Brain microvascular endothelial cell (primary cell): ENCODE data around the gene EXOC3L2.

Experiments used
- DNase-seq: peaks from one replicate; pipeline ENCODE4 v3.0.0-alpha.2; 2020
- H3K27ac ChIP-seq: fragments of 250-450 bp; sonication (Bioruptor Pico); 2 replicates; pipeline ENCODE4 v1.5.1; 2020; ENCODE audit warnings: mild to moderate bottlenecking, moderate library complexity
- H3K27me3 ChIP-seq: fragments of 250-450 bp; sonication (Bioruptor Pico); replicated peaks from 2 replicates; pipeline ENCODE4 v1.5.1; 2020; ENCODE audit warnings: mild to moderate bottlenecking
- H3K36me3 ChIP-seq: fragments of 250-450 bp; sonication (Bioruptor Pico); replicated peaks from 2 replicates; pipeline ENCODE4 v1.5.1; 2020; ENCODE audit warnings: mild to moderate bottlenecking
- H3K4me3 ChIP-seq: 2 replicates; pipeline ENCODE4 v1.5.1; 2011; ENCODE audit warnings: low read depth, mild to moderate bottlenecking, control low read depth, low read length, moderate library complexity
- CTCF ChIP-seq: IDR thresholded peaks from 2 replicates; pipeline ENCODE4 v1.5.1; 2011; ENCODE audit warnings: low read depth, mild to moderate bottlenecking, moderate library complexity, low read length, control low read depth, inconsistent platforms; ENCODE audit errors: missing control alignments
- in situ Hi-C: cut with HindIII; loops from 2 replicates; pipeline ENCODE4 v1.10.0; 2017; ENCODE audit warnings: low sequenced_read_pairs, low pct_ligation_motif_present

EXOC3L2 gene

GRCh38 chr19:45180936-45181335, 64.3 kb downstream of the EXOC3L2 start:
- in situ Hi-C loops, result no loop called here
- H3K36me3 ChIP-seq, result no peaks in the 10 kb centered on the region
- no peak for TF ChIP-seq CTCF
- no peak overlapping the region for H3K27ac ChIP-seq
- H3K4me3 ChIP-seq, result no peak overlapping the region
- H3K27me3 ChIP-seq, result no peaks in the 10 kb centered on the region
- no peak for DNase-seq

- no peak for DNase-seq
- Histone ChIP-seq H3K27ac (peak overlapping the region; percentile 75), H3K36me3 (no peaks in the 10 kb centered on the region), H3K4me3 (peak overlapping the region; percentile 95), H3K27me3 (no peaks in the 10 kb centered on the region)
- in situ Hi-C loops, result no loop called here
- no peak for TF ChIP-seq CTCF
Measured at GRCh38 chr19:45179892-45180370, 65.3 kb downstream of the EXOC3L2 start.

- Histone ChIP-seq H3K36me3 (no peaks in the 10 kb centered on the region), H3K27me3 (no peaks in the 10 kb centered on the region), H3K4me3 (peak overlapping the region; percentile 95), H3K27ac (peak overlapping the region; percentile 75)
- no peak for DNase-seq
- in situ Hi-C loops, result no loop called here
- TF ChIP-seq CTCF, result no peak
Measured at GRCh38 chr19:45179072-45179891, 65.9 kb downstream of the EXOC3L2 start.

- peak within 1 kb of the TSS; percentile 95 for H3K4me3 ChIP-seq
- in situ Hi-C loops, result no loop called here
- peak within 1 kb of the TSS; percentile 92 for H3K27ac ChIP-seq
- peak; percentile 40 for TF ChIP-seq CTCF
- peak; percentile 100 for DNase-seq
- no peaks in the 10 kb centered on the region for H3K27me3 ChIP-seq
- no peaks in the 10 kb centered on the region for H3K36me3 ChIP-seq
Measured at GRCh38 chr19:45178262-45179071, 66.7 kb downstream of the EXOC3L2 start, which contains the start of gene BLOC1S3. TSS of gene BLOC1S3 (plus strand) at chr19:45178784. CDS start at chr19:45179297, 513 bp downstream.

- in situ Hi-C loops, result no loop called here
- Histone ChIP-seq H3K36me3 (no peaks in the 10 kb centered on the region), H3K27me3 (no peaks in the 10 kb centered on the region), H3K27ac (peak within 1 kb of the TSS; percentile 92), H3K4me3 (peak within 1 kb of the TSS; percentile 95)
- no peak for TF ChIP-seq CTCF
- peak; percentile 48 for DNase-seq
Measured at GRCh38 chr19:45177817-45178261, 67.4 kb downstream of the EXOC3L2 start, which contains the start of gene TRAPPC6A. TSS of gene TRAPPC6A (minus strand) at chr19:45178237. CDS start at chr19:45178218, 19 bp downstream.
